Measurements from ENCODE around the gene ARHGAP29.
"Not testable (repeated sequence)": the region's sequence is repeated elsewhere in the genome, so short reads cannot be mapped to it uniquely, and the experiment has no call there.

The ARHGAP29 gene

GRCh38 chr1:94164121-94164520 is 73.3 kb downstream of the ARHGAP29 start:
- not testable (repeated sequence) for DNase-seq

DNA sequence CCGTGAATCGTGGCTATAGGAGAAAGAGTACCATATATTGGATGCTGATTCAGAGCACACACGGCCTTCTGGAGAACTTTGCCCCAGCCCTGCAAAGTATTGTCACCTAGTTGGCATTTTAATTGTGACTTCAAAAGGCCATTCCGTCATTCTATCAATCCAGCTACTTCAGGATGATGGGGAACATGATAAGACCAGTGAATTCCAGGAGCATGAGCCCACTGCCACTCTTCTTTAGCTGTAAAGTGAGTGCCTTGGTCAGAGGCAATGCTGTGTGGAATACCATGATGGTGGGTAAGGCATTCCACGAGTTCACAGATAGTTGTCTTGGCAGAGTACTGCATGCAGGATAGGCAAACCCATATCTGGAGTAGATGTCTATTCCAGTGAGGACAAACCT is 74.1 kb downstream of the ARHGAP29 start:
- DNase-seq: not testable (repeated sequence)

DNA sequence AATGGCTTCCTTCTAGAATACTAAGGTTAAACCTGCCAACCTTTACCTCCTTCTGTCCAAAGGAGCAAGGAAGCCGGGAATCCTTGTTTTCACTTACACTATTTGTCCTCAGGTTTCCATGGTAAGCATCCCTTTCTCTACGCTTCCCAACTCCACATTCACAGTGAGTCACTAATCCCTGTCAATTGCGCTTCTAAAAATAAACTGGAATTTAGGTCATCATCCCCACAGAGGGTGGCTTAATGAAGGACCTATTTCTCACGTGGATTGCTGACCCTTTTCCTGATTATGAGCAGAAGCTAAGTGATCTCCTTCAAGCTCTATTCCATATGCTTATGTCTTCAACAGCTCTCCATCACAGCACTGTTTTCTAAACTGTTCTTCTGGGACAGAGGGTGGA is 76.6 kb downstream of the ARHGAP29 start:
- no peak for DNase-seq

DNA sequence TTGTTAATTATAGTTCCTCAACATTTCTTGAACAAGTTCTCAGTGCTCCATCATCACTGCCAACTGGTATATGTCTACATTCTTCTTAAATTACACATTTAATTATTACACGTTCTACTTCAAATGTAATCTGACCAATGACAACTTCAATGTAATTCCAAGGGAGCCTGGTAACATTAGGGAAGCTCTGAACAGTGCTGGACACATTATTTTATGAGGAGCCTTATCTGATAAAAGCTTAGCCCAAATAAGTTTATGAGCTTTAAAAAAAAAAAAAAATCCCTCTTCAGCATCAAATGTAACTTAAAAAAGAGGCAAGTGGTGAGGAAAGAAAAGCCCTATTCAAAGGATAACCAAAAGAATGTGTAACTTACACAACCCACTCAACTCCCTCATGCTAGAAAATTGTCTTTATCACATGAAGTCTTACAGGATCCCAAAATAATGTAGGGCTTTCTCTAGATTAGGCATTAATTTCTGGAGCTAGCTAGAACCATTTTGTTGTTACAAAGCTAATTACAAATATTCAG is 81.2 kb downstream of the ARHGAP29 start:
- no peak for DNase-seq

- DNase-seq: no peak
Observed at GRCh38 chr1:94154989-94155388, 82.4 kb downstream of the ARHGAP29 start.

DNA sequence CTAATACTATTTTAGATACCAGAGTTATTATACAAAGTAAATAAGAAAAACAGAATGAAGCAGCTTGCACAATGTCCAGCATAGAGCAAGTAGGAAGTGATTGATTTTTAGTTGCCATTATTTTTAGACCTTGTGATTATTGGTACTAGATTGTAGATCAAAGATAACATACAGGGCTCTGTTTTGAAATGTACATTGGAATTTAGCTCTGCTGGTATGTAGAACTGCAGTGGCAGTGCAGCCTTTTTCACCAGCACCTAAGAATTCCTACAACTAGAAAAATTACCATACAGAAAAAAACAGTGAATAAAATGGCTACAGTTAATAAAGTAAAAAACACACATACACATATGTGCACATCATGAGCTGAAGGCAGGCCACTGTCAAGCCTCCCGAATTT is 84.3 kb downstream of the ARHGAP29 start:
- DNase-seq: no peak

- not testable (repeated sequence) for DNase-seq
Observed at GRCh38 chr1:94149166-94149565, 88.2 kb downstream of the ARHGAP29 start.

- no peak for DNase-seq
Observed at GRCh38 chr1:94146273-94146672, 91.1 kb downstream of the ARHGAP29 start.

GRCh38 chr1:94144836-94145235 is 92.5 kb downstream of the ARHGAP29 start:
- DNase-seq: no peak

- DNase-seq: no peak
Observed at GRCh38 chr1:94143809-94144176, 93.6 kb downstream of the ARHGAP29 start.

- DNase-seq: no peak
Observed at GRCh38 chr1:94143173-94143808, 94.1 kb downstream of the ARHGAP29 start.

- DNase-seq: no peak
Observed at GRCh38 chr1:94142583-94142982, 94.8 kb downstream of the ARHGAP29 start.

DNA sequence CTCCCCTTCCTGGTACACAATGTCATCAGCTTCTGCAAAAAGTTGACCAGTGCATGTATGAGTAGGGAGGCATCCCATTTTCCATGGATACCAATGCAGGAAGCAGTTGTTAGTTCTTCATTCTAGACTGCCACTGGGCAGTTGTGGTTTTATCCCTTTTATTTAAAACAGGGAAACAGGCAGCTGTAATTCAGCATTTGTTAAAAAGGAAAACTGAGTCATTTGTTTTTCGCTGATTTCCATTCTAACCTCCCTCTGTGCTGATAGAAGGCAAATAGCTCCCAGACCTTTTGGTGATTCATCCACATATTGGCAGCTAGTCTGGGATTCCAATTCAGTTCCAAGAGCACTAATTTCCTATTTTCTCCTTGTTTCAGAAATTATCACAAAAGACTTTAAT is 95.4 kb downstream of the ARHGAP29 start:
- DNase-seq: no peak

GRCh38 chr1:94132111-94132510 is 105.3 kb downstream of the ARHGAP29 start:
- DNase-seq: no peak

- no peak for DNase-seq
Observed at GRCh38 chr1:94130851-94131595, 106.4 kb downstream of the ARHGAP29 start.

DNA sequence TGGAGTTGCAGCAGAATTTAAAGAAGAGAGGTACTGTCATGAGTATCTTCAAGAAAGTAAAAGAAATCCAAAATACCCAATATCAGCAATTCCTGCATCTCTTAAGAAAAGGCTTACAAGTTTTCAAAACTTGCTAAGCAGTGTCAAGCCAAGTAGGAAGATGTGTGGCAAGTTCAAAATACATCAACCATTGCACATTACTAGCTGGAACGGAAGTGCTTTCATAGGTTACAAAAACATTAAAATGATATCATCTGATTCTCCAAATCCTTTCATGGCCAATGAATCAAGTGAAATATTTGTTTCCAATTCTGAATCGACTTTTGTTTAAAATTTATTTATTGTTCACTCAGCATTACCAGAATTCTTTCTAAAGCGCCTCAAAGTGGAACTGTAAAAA is 110.7 kb downstream of the ARHGAP29 start:
- no peak for DNase-seq

DNA sequence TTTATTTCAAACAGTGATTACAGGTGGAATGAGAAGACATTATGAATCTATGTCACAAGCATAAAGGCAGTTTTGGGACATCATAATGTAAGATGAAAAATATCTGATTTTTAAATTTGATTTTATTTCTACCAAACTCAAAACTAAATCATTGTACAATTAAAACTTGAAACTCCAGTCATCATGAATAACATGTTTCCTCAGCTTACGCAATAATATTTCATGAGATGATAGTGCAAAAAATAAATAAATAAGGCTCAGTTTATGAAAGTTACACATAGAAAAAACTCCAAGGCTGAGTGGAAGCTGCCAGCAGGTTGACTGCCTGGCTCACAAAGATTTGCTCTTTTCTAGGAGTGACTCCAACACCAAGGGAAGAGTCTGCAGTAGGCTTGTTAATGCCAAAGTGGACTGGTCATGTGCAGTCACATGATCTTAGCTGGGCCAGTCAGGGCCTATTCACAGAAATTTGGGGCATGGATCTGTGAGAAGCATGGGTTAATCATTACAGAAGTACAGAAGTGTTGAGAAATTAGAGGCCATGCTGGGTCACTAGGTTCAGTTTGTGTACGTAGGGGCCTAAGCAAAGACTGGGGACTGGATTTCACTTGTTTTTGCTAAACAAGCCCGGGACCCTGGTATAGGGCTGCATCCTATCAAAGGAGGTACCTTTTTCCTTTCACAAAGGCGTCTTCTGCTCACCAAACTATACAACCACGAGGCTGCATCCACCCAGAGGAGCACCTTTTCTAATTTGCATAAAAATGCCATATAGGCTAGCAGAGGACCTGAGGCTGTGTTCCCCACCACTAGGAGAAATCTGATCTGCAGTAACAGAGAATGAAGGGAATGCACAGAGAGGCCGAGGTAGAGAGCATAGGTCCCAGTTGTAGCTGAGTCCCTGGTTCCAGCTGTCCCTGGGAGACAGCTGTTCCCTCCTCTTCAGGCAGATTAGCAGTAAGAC is 111.6 kb downstream of the ARHGAP29 start:
- DNase-seq: no peak

- DNase-seq: no peak
Observed at GRCh38 chr1:94124538-94124937, 112.8 kb downstream of the ARHGAP29 start.

GRCh38 chr1:94122201-94122970 is 115.0 kb downstream of the ARHGAP29 start:
- no peak for DNase-seq

All from suppressor macrophage (primary cell).